ENCODE measurements around the gene SIGLEC7.

SIGLEC7 gene

GRCh38 chr19:51194527-51195315 lies 52.6 kb downstream of the SIGLEC7 start:
- TF ChIP-seq EZH2 (optimal IDR thresholded peaks at IDR 0.05; ENCODE audit: low read depth, low read length) (no peak), EZH2phosphoT487 (IDR thresholded peaks at IDR 0.05; ENCODE audit: low read length) (no peak)
- TF ChIP-seq, protein P1, sequence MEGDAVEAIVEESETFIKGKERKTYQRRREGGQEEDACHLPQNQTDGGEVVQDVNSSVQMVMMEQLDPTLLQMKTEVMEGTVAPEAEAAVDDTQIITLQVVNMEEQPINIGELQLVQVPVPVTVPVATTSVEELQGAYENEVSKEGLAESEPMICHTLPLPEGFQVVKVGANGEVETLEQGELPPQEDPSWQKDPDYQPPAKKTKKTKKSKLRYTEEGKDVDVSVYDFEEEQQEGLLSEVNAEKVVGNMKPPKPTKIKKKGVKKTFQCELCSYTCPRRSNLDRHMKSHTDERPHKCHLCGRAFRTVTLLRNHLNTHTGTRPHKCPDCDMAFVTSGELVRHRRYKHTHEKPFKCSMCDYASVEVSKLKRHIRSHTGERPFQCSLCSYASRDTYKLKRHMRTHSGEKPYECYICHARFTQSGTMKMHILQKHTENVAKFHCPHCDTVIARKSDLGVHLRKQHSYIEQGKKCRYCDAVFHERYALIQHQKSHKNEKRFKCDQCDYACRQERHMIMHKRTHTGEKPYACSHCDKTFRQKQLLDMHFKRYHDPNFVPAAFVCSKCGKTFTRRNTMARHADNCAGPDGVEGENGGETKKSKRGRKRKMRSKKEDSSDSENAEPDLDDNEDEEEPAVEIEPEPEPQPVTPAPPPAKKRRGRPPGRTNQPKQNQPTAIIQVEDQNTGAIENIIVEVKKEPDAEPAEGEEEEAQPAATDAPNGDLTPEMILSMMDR (IDR thresholded peaks at IDR 0.05; ENCODE audit: low read length): no peak
- Histone ChIP-seq H3K36me3 (replicated peaks; ENCODE audit: insufficient read depth, low read length) (no peaks in the 10 kb centered on the region), H3K4me1 (ENCODE audit: low read length) (no peaks in the 10 kb centered on the region), H4K20me1 (ENCODE audit: insufficient read depth, low read length) (no peaks in the 10 kb centered on the region), H3K4me3 (ENCODE audit: low read length) (no peak overlapping the region), H3K79me2 (ENCODE audit: low read length) (no peaks in the 10 kb centered on the region), H3K4me2 (ENCODE audit: low read depth, low read length) (no peak overlapping the region), H3K27me3 (replicated peaks; ENCODE audit: insufficient read depth, low read length) (peaks cover 4% of the 10 kb centered on the region; the same call in 1 of the 2 replicates), H3K9me2 (replicated peaks; ENCODE audit: insufficient read depth, low read length) (no peaks in the 10 kb centered on the region), H3K9me3 (replicated peaks; ENCODE audit: insufficient read depth, low read length) (no peaks in the 10 kb centered on the region), H3F3A (ENCODE audit: insufficient read depth, low read length) (no peaks in the 10 kb centered on the region), H3K9ac (ENCODE audit: low read length) (no peak overlapping the region), H2AFZ (ENCODE audit: low read length) (no peak overlapping the region), H3K27ac (ENCODE audit: low read length) (no peak overlapping the region)
- no peak for DNase-seq

- DNase-seq: no peak
- peaks cover 4% of the 10 kb centered on the region; the same call in 1 of the 2 replicates for H3K27me3 ChIP-seq (replicated peaks; ENCODE audit: insufficient read depth, low read length)
- no peaks in the 10 kb centered on the region for H3K79me2 ChIP-seq (ENCODE audit: low read length)
- H3K9ac ChIP-seq (ENCODE audit: low read length): no peak overlapping the region
- TF ChIP-seq EZH2phosphoT487 (IDR thresholded peaks at IDR 0.05; ENCODE audit: low read length): no peak
- TF ChIP-seq EZH2 (optimal IDR thresholded peaks at IDR 0.05; ENCODE audit: low read depth, low read length): no peak
- TF ChIP-seq, protein P1 (IDR thresholded peaks at IDR 0.05; ENCODE audit: low read length): no peak
- no peaks in the 10 kb centered on the region for H3K9me3 ChIP-seq (replicated peaks; ENCODE audit: insufficient read depth, low read length)
- H3K4me3 ChIP-seq (ENCODE audit: low read length): no peak overlapping the region
- H3K27ac ChIP-seq (ENCODE audit: low read length): no peak overlapping the region
- no peak overlapping the region for H3K4me2 ChIP-seq (ENCODE audit: low read depth, low read length)
- H3F3A ChIP-seq (ENCODE audit: insufficient read depth, low read length): no peaks in the 10 kb centered on the region
- no peaks in the 10 kb centered on the region for H3K4me1 ChIP-seq (ENCODE audit: low read length)
- H4K20me1 ChIP-seq (ENCODE audit: insufficient read depth, low read length): no peaks in the 10 kb centered on the region
- no peak overlapping the region for H2AFZ ChIP-seq (ENCODE audit: low read length)
- no peaks in the 10 kb centered on the region for H3K36me3 ChIP-seq (replicated peaks; ENCODE audit: insufficient read depth, low read length)
- no peaks in the 10 kb centered on the region for H3K9me2 ChIP-seq (replicated peaks; ENCODE audit: insufficient read depth, low read length)
Observed at GRCh38 chr19:51195316-51195586, 53.1 kb downstream of the SIGLEC7 start.

GRCh38 chr19:51195616-51196015 lies 53.5 kb downstream of the SIGLEC7 start:
- Histone ChIP-seq H3K79me2 (ENCODE audit: low read length) (no peaks in the 10 kb centered on the region), H3K27ac (ENCODE audit: low read length) (no peak overlapping the region), H3K36me3 (replicated peaks; ENCODE audit: insufficient read depth, low read length) (no peaks in the 10 kb centered on the region), H2AFZ (ENCODE audit: low read length) (no peak overlapping the region), H3K4me2 (ENCODE audit: low read depth, low read length) (no peak overlapping the region), H3K4me3 (ENCODE audit: low read length) (no peak overlapping the region), H3K4me1 (ENCODE audit: low read length) (no peaks in the 10 kb centered on the region), H3K9ac (ENCODE audit: low read length) (no peak overlapping the region), H3K27me3 (replicated peaks; ENCODE audit: insufficient read depth, low read length) (peaks cover 4% of the 10 kb centered on the region; the same call in 1 of the 2 replicates), H3K9me2 (replicated peaks; ENCODE audit: insufficient read depth, low read length) (no peaks in the 10 kb centered on the region), H4K20me1 (ENCODE audit: insufficient read depth, low read length) (no peaks in the 10 kb centered on the region), H3K9me3 (replicated peaks; ENCODE audit: insufficient read depth, low read length) (no peaks in the 10 kb centered on the region), H3F3A (ENCODE audit: insufficient read depth, low read length) (no peaks in the 10 kb centered on the region)
- TF ChIP-seq EZH2phosphoT487 (IDR thresholded peaks at IDR 0.05; ENCODE audit: low read length) (no peak), EZH2 (optimal IDR thresholded peaks at IDR 0.05; ENCODE audit: low read depth, low read length) (no peak)
- TF ChIP-seq, protein P1 (IDR thresholded peaks at IDR 0.05; ENCODE audit: low read length): no peak
- DNase-seq: no peak
